Omental fat pad (tissue), 4 donors: ENCODE results near the gene TRPM3. TPM values are rescaled to one million over a fixed set of nuclear protein-coding genes. Genes with fewer than 3 reads are reported as not detected.
A peak's percentile ranks its signal among the peaks of the same experiment; 100 is the strongest.

Source experiments
- ATAC-seq: fragments of 150-250 bp; one replicate; pipeline ENCODE4 v1.9.1; 2016; ENCODE audit warnings: mild to moderate bottlenecking, moderate library complexity; ENCODE audit not compliant: low FRiP score
- DNase-seq: peaks from one replicate; pipeline ENCODE4 v3.0.0-alpha.2; 2019; ENCODE audit warnings: low spot score
- total RNA-seq, 4 donors: library from RNA; depleted of rRNA; stranded (reverse); fragments of >200 nt; gene quantifications; one replicate each; pipeline ENCODE4 v1.1.0, GENCODE V29; 2016
- TF ChIP-seq, protein P1 (sequence below), 3 donors: fragments of 450-650 bp; IDR thresholded peaks; one replicate each; pipeline ENCODE4 v1.5.1; 2016 to 2017; ENCODE audit warnings: antibody characterized with exemption in 3 of 3, mild to moderate bottlenecking in 3 of 3, moderate library complexity in 2 of 3

TRPM3 gene
- total RNA-seq, 4 donors from 2014 or later: 0.60 to 9.3 (median 1.5) TPM

DNA sequence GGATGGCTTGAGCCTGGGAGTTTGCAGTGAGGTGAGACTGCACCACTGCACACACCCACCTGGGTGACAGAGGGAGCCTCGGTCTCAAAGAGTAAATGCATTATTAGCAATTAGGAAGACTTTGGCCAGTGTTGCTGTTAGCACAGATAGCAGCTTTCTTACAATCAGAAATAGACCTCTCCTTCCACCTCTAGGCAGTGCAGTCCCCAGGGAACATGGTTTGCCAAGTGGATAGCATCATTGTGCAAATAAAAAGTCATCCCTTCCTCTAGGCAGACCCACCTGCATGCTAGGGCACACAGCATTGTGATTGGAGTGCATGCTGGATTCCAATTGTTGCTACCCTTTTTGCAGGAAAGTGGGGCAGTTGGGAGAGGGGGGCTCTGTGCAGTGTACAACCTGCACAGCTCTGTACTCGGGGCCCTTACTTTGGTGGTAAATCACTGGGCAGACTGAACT is 629.1 kb downstream of the TRPM3 start:
- ATAC-seq (no peak), DNase-seq (no peak)
- TF ChIP-seq, protein P1, sequence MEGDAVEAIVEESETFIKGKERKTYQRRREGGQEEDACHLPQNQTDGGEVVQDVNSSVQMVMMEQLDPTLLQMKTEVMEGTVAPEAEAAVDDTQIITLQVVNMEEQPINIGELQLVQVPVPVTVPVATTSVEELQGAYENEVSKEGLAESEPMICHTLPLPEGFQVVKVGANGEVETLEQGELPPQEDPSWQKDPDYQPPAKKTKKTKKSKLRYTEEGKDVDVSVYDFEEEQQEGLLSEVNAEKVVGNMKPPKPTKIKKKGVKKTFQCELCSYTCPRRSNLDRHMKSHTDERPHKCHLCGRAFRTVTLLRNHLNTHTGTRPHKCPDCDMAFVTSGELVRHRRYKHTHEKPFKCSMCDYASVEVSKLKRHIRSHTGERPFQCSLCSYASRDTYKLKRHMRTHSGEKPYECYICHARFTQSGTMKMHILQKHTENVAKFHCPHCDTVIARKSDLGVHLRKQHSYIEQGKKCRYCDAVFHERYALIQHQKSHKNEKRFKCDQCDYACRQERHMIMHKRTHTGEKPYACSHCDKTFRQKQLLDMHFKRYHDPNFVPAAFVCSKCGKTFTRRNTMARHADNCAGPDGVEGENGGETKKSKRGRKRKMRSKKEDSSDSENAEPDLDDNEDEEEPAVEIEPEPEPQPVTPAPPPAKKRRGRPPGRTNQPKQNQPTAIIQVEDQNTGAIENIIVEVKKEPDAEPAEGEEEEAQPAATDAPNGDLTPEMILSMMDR (IDR thresholded peaks at IDR 0.05): no peak

DNA sequence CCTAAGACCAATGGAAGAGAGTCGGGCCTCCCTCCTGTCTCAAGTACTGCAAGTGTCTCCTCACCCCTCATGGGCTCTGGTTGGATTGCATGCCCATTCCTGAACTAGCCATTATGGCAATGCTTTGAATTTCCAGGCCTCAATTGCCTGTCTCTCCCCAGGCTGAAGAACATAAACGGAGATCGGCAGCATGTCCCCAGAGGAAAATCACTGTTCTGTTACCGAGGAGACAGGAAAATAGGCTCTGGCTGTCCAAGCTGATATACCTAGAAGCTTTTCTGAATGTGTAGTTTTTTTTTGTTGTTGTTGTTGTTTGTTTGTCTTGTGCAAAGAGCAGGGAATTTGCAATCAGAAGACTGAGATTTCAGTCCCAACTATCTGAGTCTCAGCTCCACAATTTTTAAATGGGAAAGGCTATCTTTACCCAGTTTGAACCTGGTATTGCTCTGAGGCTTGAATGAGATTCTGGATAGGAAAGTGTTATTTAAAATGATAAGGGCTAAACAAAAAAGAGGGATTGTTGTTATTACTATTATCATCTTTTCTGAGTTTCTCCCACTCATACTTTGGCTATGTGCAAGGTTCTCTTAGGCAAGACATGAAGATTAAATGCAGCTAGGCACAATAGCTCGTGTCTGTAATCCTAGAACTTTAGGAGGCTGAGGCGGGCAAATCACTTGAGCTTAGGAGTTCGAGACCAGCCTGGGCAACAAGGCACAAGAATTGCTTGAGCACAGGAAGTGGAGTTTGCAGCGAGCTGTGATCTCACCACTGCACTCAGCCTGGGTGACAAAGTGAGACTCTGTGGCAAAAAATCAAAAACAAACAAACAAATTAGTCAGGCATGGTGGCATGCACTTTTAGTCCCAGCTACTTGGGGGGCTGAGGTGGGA is 629.7 kb downstream of the TRPM3 start:
- DNase-seq: no peak
- no peak for ATAC-seq
- TF ChIP-seq, protein P1 (IDR thresholded peaks at IDR 0.05): no peak

DNA sequence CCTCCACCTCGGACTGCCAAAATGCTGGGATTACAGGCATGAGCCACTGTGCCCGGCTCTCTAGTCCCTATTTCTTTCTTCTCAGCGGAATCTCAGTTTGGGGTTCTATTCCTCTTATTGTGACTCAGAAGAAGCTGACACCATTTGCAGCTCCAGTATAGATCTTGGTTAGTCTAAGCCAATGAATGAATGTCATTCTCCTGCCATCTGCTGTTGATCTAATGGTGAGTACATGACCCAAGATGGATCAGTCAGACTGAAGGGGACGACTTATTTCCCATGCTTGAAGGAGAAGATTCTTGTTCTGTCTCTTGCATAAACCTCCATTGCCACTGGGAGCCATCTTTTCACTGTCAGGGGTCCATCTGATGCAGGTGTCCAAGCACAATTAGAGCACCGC is 630.9 kb downstream of the TRPM3 start:
- ATAC-seq (no peak), DNase-seq (no peak)
- TF ChIP-seq, protein P1 (IDR thresholded peaks at IDR 0.05): no peak

DNA sequence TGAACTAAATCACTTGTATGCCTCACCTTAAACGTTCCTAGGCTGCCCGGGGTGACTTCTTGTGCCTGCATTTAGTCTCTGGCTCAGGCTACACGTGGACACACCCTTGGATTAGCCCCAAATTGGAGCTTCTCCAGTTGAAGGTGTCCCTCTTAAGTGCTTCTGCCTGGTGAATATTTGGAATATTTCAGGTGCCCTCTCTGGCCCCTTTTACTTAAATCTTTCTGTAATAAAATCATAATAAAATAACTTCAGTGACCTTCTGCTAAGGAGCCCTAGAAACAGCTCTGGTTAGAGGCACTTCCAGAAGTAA is 632.7 kb downstream of the TRPM3 start:
- TF ChIP-seq, protein P1 (IDR thresholded peaks at IDR 0.05): no peak
- no peak for DNase-seq
- peak; percentile 66 for ATAC-seq

DNA sequence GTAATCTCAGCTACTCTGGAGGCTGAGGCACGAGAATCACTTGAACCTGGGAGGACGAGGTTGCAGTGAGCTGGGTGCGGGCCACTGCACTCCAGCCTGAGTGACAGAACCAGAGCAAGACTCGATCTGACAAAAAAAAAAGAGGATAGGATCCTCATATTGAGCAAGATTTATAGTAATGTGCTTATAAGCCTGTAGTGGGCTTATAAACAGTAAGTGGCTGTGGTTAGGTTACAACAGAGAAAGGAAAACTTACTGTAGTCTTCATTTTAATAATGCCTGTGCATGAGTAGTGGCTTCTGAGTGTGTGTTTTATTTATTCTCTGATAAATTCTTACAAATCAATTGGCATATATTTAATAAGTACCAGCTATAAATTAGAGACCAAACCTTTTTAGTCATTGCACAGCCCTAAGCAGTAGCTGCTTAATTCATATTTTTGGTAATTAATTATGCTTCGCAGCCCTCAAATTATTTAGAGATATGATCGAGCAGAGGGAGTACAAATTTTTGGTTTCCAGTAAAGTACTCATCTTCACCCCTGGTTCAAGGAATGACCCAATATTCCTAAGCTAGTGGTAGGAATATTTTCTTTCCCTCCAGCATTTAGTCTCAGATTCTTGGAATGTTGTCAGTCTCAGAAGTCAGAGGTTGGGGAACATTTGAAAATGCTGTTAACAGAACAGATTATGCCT is 633.2 kb downstream of the TRPM3 start:
- TF ChIP-seq, protein P1 (IDR thresholded peaks at IDR 0.05): no peak
- no peak for DNase-seq

DNA sequence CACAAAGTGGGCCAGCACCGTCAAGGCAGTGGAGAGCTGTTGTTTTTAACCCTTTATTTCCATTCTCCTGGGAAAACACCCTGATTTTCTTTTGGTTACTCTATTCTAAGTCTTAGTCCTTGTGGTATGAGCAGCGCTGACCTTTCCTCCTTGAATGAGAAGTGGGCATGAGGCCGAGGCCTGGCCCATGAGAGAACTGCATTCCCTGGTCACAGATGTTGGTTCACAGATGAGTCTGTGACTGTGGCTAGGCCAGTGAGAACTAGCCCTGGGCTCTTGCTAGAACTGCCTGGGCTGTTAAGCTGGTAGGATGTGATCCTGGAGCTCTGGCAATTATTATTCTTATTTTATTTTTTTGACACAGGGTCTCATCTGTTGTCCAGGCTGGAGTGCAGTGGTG is 635.3 kb downstream of the TRPM3 start:
- ATAC-seq: no peak
- no peak for DNase-seq
- TF ChIP-seq, protein P1 (IDR thresholded peaks at IDR 0.05): no peak

More for the DNA sequence above, 633.2 kb downstream of the TRPM3 start:
- ATAC-seq: peak; percentile 29
